ENCODE data around the gene CHCHD6.

Gene CHCHD6

GRCh38 chr3:126928921-126929474, 225.0 kb downstream of the CHCHD6 start:
- DNase-seq = no peak

GRCh38 chr3:126930936-126931600, 227.0 kb downstream of the CHCHD6 start:
- DNase-seq = no peak

- DNase-seq = no peak
Observed at GRCh38 chr3:126931806-126932187, 227.8 kb downstream of the CHCHD6 start.

GRCh38 chr3:126932188-126932931, 228.3 kb downstream of the CHCHD6 start:
- no peak for DNase-seq

- DNase-seq = no peak
Observed at GRCh38 chr3:126934031-126934531, 230.0 kb downstream of the CHCHD6 start.

- no peak for DNase-seq
Observed at GRCh38 chr3:126934991-126935390, 231.0 kb downstream of the CHCHD6 start.

GRCh38 chr3:126935756-126936509, 231.9 kb downstream of the CHCHD6 start:
- no peak for DNase-seq

GRCh38 chr3:126936853-126937425, 232.9 kb downstream of the CHCHD6 start:
- DNase-seq = no peak

- no peak for DNase-seq
Observed at GRCh38 chr3:126937533-126937932, 233.5 kb downstream of the CHCHD6 start.

GRCh38 chr3:126937973-126938372, 233.9 kb downstream of the CHCHD6 start:
- DNase-seq = no peak

- DNase-seq = no peak
Observed at GRCh38 chr3:126938520-126939337, 234.7 kb downstream of the CHCHD6 start.

GRCh38 chr3:126939338-126939718, 235.3 kb downstream of the CHCHD6 start:
- no peak for DNase-seq

- no peak for DNase-seq
Observed at GRCh38 chr3:126939733-126940132, 235.7 kb downstream of the CHCHD6 start.

GRCh38 chr3:126941721-126942270, 237.8 kb downstream of the CHCHD6 start:
- DNase-seq = no peak

- no peak for DNase-seq
Observed at GRCh38 chr3:126944089-126944965, 240.3 kb downstream of the CHCHD6 start.

- DNase-seq = no peak
Observed at GRCh38 chr3:126945171-126945721, 241.2 kb downstream of the CHCHD6 start.

- no peak for DNase-seq
Observed at GRCh38 chr3:126945891-126946290, 241.9 kb downstream of the CHCHD6 start.

GRCh38 chr3:126946405-126946804, 242.4 kb downstream of the CHCHD6 start:
- DNase-seq = no peak

GRCh38 chr3:126947429-126947828, 243.4 kb downstream of the CHCHD6 start:
- no peak for DNase-seq

GRCh38 chr3:126948980-126949535, 245.0 kb downstream of the CHCHD6 start:
- DNase-seq = no peak
